ENCODE measurements around the gene ST8SIA5. TPM values are rescaled to one million over a fixed set of nuclear protein-coding genes. Genes with fewer than 3 reads are reported as not detected.
"Not testable (repeated sequence)": the region's sequence is repeated elsewhere in the genome, so short reads cannot be mapped to it uniquely, and the experiment has no call there.

The ST8SIA5 gene
- total RNA-seq (2014; rRNA removed; shearing (Covaris generic)) = not detected in 2 replicates

GRCh38 chr18:46756559-46757201, at the start of gene ST8SIA5:
ST8SIA5 (minus strand) TSS chr18:46757053; CDS start chr18:46756508, 545 bp downstream.
- DNase-seq (ENCODE audit: low spot score) = no peak

GRCh38 chr18:46795945-46796344, 39.1 kb upstream of the ST8SIA5 start:
- DNase-seq (ENCODE audit: low spot score) = not testable (repeated sequence)

- DNase-seq (ENCODE audit: low spot score) = no peak
Measured at GRCh38 chr18:46794607-46795006, 37.8 kb upstream of the ST8SIA5 start.

- DNase-seq (ENCODE audit: low spot score) = no peak
Measured at GRCh38 chr18:46793565-46793964, 36.7 kb upstream of the ST8SIA5 start.

GRCh38 chr18:46789088-46789487, 32.2 kb upstream of the ST8SIA5 start:
- no peak for DNase-seq (ENCODE audit: low spot score)

- no peak for DNase-seq (ENCODE audit: low spot score)
Measured at GRCh38 chr18:46787674-46788073, 30.8 kb upstream of the ST8SIA5 start.

- DNase-seq (ENCODE audit: low spot score) = no peak
Measured at GRCh38 chr18:46772357-46772756, 15.5 kb upstream of the ST8SIA5 start.

GRCh38 chr18:46771141-46771540, 14.3 kb upstream of the ST8SIA5 start:
- DNase-seq (ENCODE audit: low spot score) = no peak

GRCh38 chr18:46770708-46771107, 13.9 kb upstream of the ST8SIA5 start:
- DNase-seq (ENCODE audit: low spot score) = no peak

GRCh38 chr18:46768166-46768921, 11.5 kb upstream of the ST8SIA5 start:
- DNase-seq (ENCODE audit: low spot score) = no peak

- DNase-seq (ENCODE audit: low spot score) = no peak
Measured at GRCh38 chr18:46767217-46767616, 10.4 kb upstream of the ST8SIA5 start.

GRCh38 chr18:46764586-46764985, 7.7 kb upstream of the ST8SIA5 start:
- DNase-seq (ENCODE audit: low spot score) = no peak

- no peak for DNase-seq (ENCODE audit: low spot score)
Measured at GRCh38 chr18:46761059-46761769, 4.4 kb upstream of the ST8SIA5 start.

GRCh38 chr18:46759890-46760289, 3.0 kb upstream of the ST8SIA5 start:
- DNase-seq (ENCODE audit: low spot score) = no peak

- DNase-seq (ENCODE audit: low spot score) = no peak
Measured at GRCh38 chr18:46756025-46756558, 761 bp downstream of the ST8SIA5 start.

- no peak for DNase-seq (ENCODE audit: low spot score)
Measured at GRCh38 chr18:46755315-46756024, 1.4 kb downstream of the ST8SIA5 start.

- no peak for DNase-seq (ENCODE audit: low spot score)
Measured at GRCh38 chr18:46754661-46755292, 2.1 kb downstream of the ST8SIA5 start.

GRCh38 chr18:46754188-46754587, 2.7 kb downstream of the ST8SIA5 start:
- DNase-seq (ENCODE audit: low spot score) = no peak

GRCh38 chr18:46751882-46752281, 5.0 kb downstream of the ST8SIA5 start:
- no peak for DNase-seq (ENCODE audit: low spot score)

GRCh38 chr18:46750626-46751025, 6.2 kb downstream of the ST8SIA5 start:
- no peak for DNase-seq (ENCODE audit: low spot score)

- no peak for DNase-seq (ENCODE audit: low spot score)
Measured at GRCh38 chr18:46748466-46748865, 8.4 kb downstream of the ST8SIA5 start.
